Measurements from ENCODE around the gene ADAMTS20. TPM values are rescaled to one million over a fixed set of nuclear protein-coding genes. Genes with fewer than 3 reads are reported as not detected.

ADAMTS20 gene
- total RNA-seq, 1 experiment from 2014 or later: 1.6 TPM

GRCh38 chr12:43599066-43599465, 47.1 kb upstream of the ADAMTS20 start:
- Histone ChIP-seq H3K27me3 (ENCODE audit: low read length) (peaks cover 60% of the 10 kb centered on the region), H3K9me3 (ENCODE audit: low read length) (no peaks in the 10 kb centered on the region), H3K79me2 (ENCODE audit: low read length) (no peaks in the 10 kb centered on the region), H3K4me1 (ENCODE audit: insufficient read depth, low read length) (no peaks in the 10 kb centered on the region), H3K9me2 (replicated peaks; ENCODE audit: low read length) (no peaks in the 10 kb centered on the region), H3F3A (ENCODE audit: low read length, unreplicated experiment) (no peaks in the 10 kb centered on the region), H4K20me1 (ENCODE audit: low read length) (no peaks in the 10 kb centered on the region), H3K36me3 (ENCODE audit: low read depth, low read length) (no peaks in the 10 kb centered on the region), H3K9ac (ENCODE audit: low read length) (no peak overlapping the region), H3K27ac (ENCODE audit: low read length) (no peak overlapping the region), H3K4me3 (ENCODE audit: low read length) (no peak overlapping the region), H2AFZ (ENCODE audit: low read length) (no peak overlapping the region), H3K4me2 (ENCODE audit: low read length) (no peak overlapping the region)
- CTCF ChIA-PET: no interaction called here
- no TSS peak for BruUV-seq (replicated peaks)
- POLR2A ChIA-PET (ENCODE audit: unreplicated experiment): no interaction called here
- ATAC-seq (no peak), DNase-seq (no peak)
- intact Hi-C loops (cut with micrococcal nuclease): no loop called here
- TF ChIP-seq EZH2 (IDR thresholded peaks at IDR 0.05; ENCODE audit: low read length, unreplicated experiment): no peak
- TF ChIP-seq EZH2phosphoT487 (IDR thresholded peaks at IDR 0.05; ENCODE audit: borderline replicate concordance, low read length): no peak

- TF ChIP-seq CTCF (conservative IDR thresholded peaks at IDR 0.05; ENCODE audit: low read depth, low read length) (no peak), EZH2 (IDR thresholded peaks at IDR 0.05; ENCODE audit: low read length, unreplicated experiment) (no peak), EZH2phosphoT487 (IDR thresholded peaks at IDR 0.05; ENCODE audit: borderline replicate concordance, low read length) (no peak)
- DNase-seq (no peak), ATAC-seq (no peak)
- H3K27ac ChIP-seq (ENCODE audit: low read length): no peak overlapping the region
- peaks cover 69% of the 10 kb centered on the region for H3K27me3 ChIP-seq (ENCODE audit: low read length)
- H3K36me3 ChIP-seq (ENCODE audit: low read depth, low read length): no peaks in the 10 kb centered on the region
- ChIA-PET POLR2A (ENCODE audit: unreplicated experiment) (no interaction called here), CTCF (no interaction called here)
- no peak overlapping the region for H3K4me2 ChIP-seq (ENCODE audit: low read length)
- no peaks in the 10 kb centered on the region for H4K20me1 ChIP-seq (ENCODE audit: low read length)
- intact Hi-C loops (cut with micrococcal nuclease): no loop called here
- no peak overlapping the region for H3K4me3 ChIP-seq (ENCODE audit: low read length)
- no peaks in the 10 kb centered on the region for H3K9me3 ChIP-seq (ENCODE audit: low read length)
- no peak overlapping the region for H2AFZ ChIP-seq (ENCODE audit: low read length)
- no peaks in the 10 kb centered on the region for H3K79me2 ChIP-seq (ENCODE audit: low read length)
- no peaks in the 10 kb centered on the region for H3K4me1 ChIP-seq (ENCODE audit: insufficient read depth, low read length)
- no peak overlapping the region for H3K9ac ChIP-seq (ENCODE audit: low read length)
- no peaks in the 10 kb centered on the region for H3F3A ChIP-seq (ENCODE audit: low read length, unreplicated experiment)
- H3K9me2 ChIP-seq (replicated peaks; ENCODE audit: low read length): no peaks in the 10 kb centered on the region
- BruUV-seq (replicated peaks): no TSS peak
These were observed 38.3 kb upstream of the ADAMTS20 start for GRCh38 chr12:43590307-43590706.

GRCh38 chr12:43586646-43587245, 34.7 kb upstream of the ADAMTS20 start:
- Histone ChIP-seq H2AFZ (ENCODE audit: low read length) (no peak overlapping the region), H3K4me1 (ENCODE audit: insufficient read depth, low read length) (no peaks in the 10 kb centered on the region), H3K36me3 (ENCODE audit: low read depth, low read length) (no peaks in the 10 kb centered on the region), H3K9me2 (replicated peaks; ENCODE audit: low read length) (no peaks in the 10 kb centered on the region), H3K4me2 (ENCODE audit: low read length) (no peak overlapping the region), H3K79me2 (ENCODE audit: low read length) (no peaks in the 10 kb centered on the region), H3K27me3 (ENCODE audit: low read length) (peaks cover 48% of the 10 kb centered on the region), H3K9ac (ENCODE audit: low read length) (no peak overlapping the region), H3K4me3 (ENCODE audit: low read length) (no peak overlapping the region), H3K9me3 (ENCODE audit: low read length) (no peaks in the 10 kb centered on the region), H4K20me1 (ENCODE audit: low read length) (no peaks in the 10 kb centered on the region), H3F3A (ENCODE audit: low read length, unreplicated experiment) (no peaks in the 10 kb centered on the region), H3K27ac (ENCODE audit: low read length) (no peak overlapping the region)
- CTCF ChIA-PET: no interaction called here
- no peak for ATAC-seq
- BruUV-seq (replicated peaks): no TSS peak
- POLR2A ChIA-PET (ENCODE audit: unreplicated experiment): no interaction called here
- TF ChIP-seq CTCF (conservative IDR thresholded peaks at IDR 0.05; ENCODE audit: low read depth, low read length) (no peak), EZH2phosphoT487 (IDR thresholded peaks at IDR 0.05; ENCODE audit: borderline replicate concordance, low read length) (no peak), EZH2 (IDR thresholded peaks at IDR 0.05; ENCODE audit: low read length, unreplicated experiment) (no peak)
- intact Hi-C loops (cut with micrococcal nuclease): no loop called here
- DNase-seq: no peak

All from PC-3 (cell line).